Activated CD4-positive, CD25-positive, alpha-beta regulatory T cell treated with anti-CD3 and anti-CD28 coated beads, Interleukin-2, amount 50 U/mL, for 16 hours (primary cell): ENCODE data around the gene GAA.

Source experiments
- DNase-seq: peaks from one replicate; pipeline ENCODE4 v3.0.0-alpha.2; 2020; ENCODE audit warnings: low read depth, low spot score

GAA gene

GRCh38 chr17:80101011-80101945 lies at the start of gene GAA:
TSS of gene GAA (plus strand) at chr17:80101581. CDS start at chr17:80104587, 3,006 bp downstream.
- DNase-seq, result peak; percentile 71

GRCh38 chr17:80051681-80052080 lies 49.7 kb upstream of the GAA start:
- no peak for DNase-seq

- DNase-seq, result no peak
Measured at GRCh38 chr17:80053102-80053501, 48.3 kb upstream of the GAA start.

- DNase-seq, result no peak
Measured at GRCh38 chr17:80055597-80055996, 45.8 kb upstream of the GAA start.

GRCh38 chr17:80058311-80058955 lies 42.9 kb upstream of the GAA start:
- no peak for DNase-seq

- DNase-seq, result no peak
Measured at GRCh38 chr17:80060644-80061043, 40.7 kb upstream of the GAA start.

- DNase-seq, result no peak
Measured at GRCh38 chr17:80061421-80061820, 40.0 kb upstream of the GAA start.

GRCh38 chr17:80063830-80064585 lies 37.4 kb upstream of the GAA start:
- DNase-seq, result no peak

- no peak for DNase-seq
Measured at GRCh38 chr17:80064696-80065095, 36.7 kb upstream of the GAA start.

- no peak for DNase-seq
Measured at GRCh38 chr17:80065478-80066170, 35.8 kb upstream of the GAA start.

GRCh38 chr17:80067393-80067986 lies 33.9 kb upstream of the GAA start:
- no peak for DNase-seq

GRCh38 chr17:80068301-80069222 lies 32.8 kb upstream of the GAA start:
- DNase-seq, result no peak

GRCh38 chr17:80070375-80071115 lies 30.8 kb upstream of the GAA start:
- no peak for DNase-seq

GRCh38 chr17:80071116-80071841 lies 30.1 kb upstream of the GAA start:
- DNase-seq, result no peak

- no peak for DNase-seq
Measured at GRCh38 chr17:80072410-80072809, 29.0 kb upstream of the GAA start.

- DNase-seq, result no peak
Measured at GRCh38 chr17:80080081-80080480, 21.3 kb upstream of the GAA start.

- DNase-seq, result no peak
Measured at GRCh38 chr17:80081596-80081995, 19.8 kb upstream of the GAA start.

- no peak for DNase-seq
Measured at GRCh38 chr17:80082403-80083135, 18.8 kb upstream of the GAA start.
